Fibroblast of lung (primary cell): ENCODE data around the gene CCNA2. TPM values are rescaled to one million over a fixed set of nuclear protein-coding genes. Genes with fewer than 3 reads are reported as not detected.

Experiments
- DNase-seq, 2 donors: peaks; one replicate each; pipeline versions ENCODE4 v3.0.0 to v3.0.0-alpha.2; 2010; ENCODE audit warnings: low read depth in 2 of 2
- H2AFZ ChIP-seq: 2 replicates; pipeline ENCODE4 v1.5.1; 2012; ENCODE audit warnings: low read length, control low read depth, inconsistent platforms
- H3K27ac ChIP-seq: 2 replicates; pipeline ENCODE4 v1.5.1; 2011; ENCODE audit warnings: low read length, control low read depth; ENCODE audit not compliant: insufficient read depth
- H3K27me3 ChIP-seq: 2 replicates; pipeline ENCODE4 v1.5.1; 2011; ENCODE audit warnings: mild to moderate bottlenecking, low read length; ENCODE audit not compliant: control insufficient read depth, insufficient read depth
- H3K36me3 ChIP-seq: 2 replicates; pipeline ENCODE4 v1.5.1; 2011; ENCODE audit warnings: low read length; ENCODE audit not compliant: control insufficient read depth, insufficient read depth
- H3K4me1 ChIP-seq: 2 replicates; pipeline ENCODE4 v1.5.1; 2011; ENCODE audit warnings: low read length; ENCODE audit not compliant: control insufficient read depth, insufficient read depth; ENCODE audit errors: extremely low read depth
- H3K4me2 ChIP-seq: 2 replicates; pipeline ENCODE4 v1.5.1; 2011; ENCODE audit warnings: low read length, control low read depth; ENCODE audit not compliant: insufficient read depth; ENCODE audit errors: extremely low read depth
- H3K4me3 ChIP-seq, 4 experiments: fragments of 200-600 bp in 1 of 4; sonication (generic) in 1 of 4; replicated peaks in 1 of 4; 2 replicates each; pipeline ENCODE4 v1.5.1; 2011 to 2016; ENCODE audit warnings: low read length in 4 of 4, low read depth in 3 of 4, mild to moderate bottlenecking in 3 of 4, control low read depth in 2 of 4, inconsistent platforms in 1 of 4, mixed read lengths in 1 of 4; ENCODE audit not compliant: insufficient read depth in 1 of 4; ENCODE audit errors: control extremely low read depth in 1 of 4
- H3K79me2 ChIP-seq: 2 replicates; pipeline ENCODE4 v1.5.1; 2012; ENCODE audit warnings: mild to moderate bottlenecking, low read length, inconsistent platforms; ENCODE audit not compliant: control insufficient read depth, insufficient read depth
- H3K9ac ChIP-seq: 2 replicates; pipeline ENCODE4 v1.5.1; 2011; ENCODE audit warnings: mild to moderate bottlenecking, low read length, control low read depth; ENCODE audit not compliant: insufficient read depth
- H3K9me3 ChIP-seq: 2 replicates; pipeline ENCODE4 v1.5.1; 2012; ENCODE audit warnings: low read depth, low read length; ENCODE audit not compliant: control insufficient read depth, insufficient read depth
- H4K20me1 ChIP-seq: 2 replicates; pipeline ENCODE4 v1.5.1; 2011; ENCODE audit warnings: low read length; ENCODE audit not compliant: control insufficient read depth, insufficient read depth; ENCODE audit errors: extremely low read depth
- CTCF ChIP-seq, 2 donors: IDR thresholded peaks in 1 of 2; conservative IDR thresholded peaks in 1 of 2; 1 replicate in 1 of 2; 2 replicates in 1 of 2; pipeline ENCODE4 v1.5.1; 2011 to 2012; ENCODE audit warnings: low read length in 2 of 2, control low read depth in 1 of 2, inconsistent platforms in 1 of 2, low read depth in 1 of 2, mild to moderate bottlenecking in 1 of 2
- EZH2 ChIP-seq: IDR thresholded peaks from 2 replicates; pipeline ENCODE4 v1.5.1; 2012; ENCODE audit warnings: low read length, control low read depth, mild to moderate bottlenecking; ENCODE audit errors: missing control alignments
- polyA plus RNA-seq, 2 donors: library from polyadenylated mRNA; depleted of rRNA in 1 of 2; stranded (reverse) in 1 of 2; unstranded in 1 of 2; fragments of >200 nt; gene quantifications; 2 replicates each; pipeline ENCODE4 v1.2.1, GENCODE V29; 2011 to 2012; ENCODE audit warnings: missing spikeins in 1 of 2
- total RNA-seq: library from RNA; depleted of rRNA; stranded (reverse); fragments of >200 nt; gene quantifications from 2 replicates; pipeline ENCODE4 v1.2.1, GENCODE V29; 2014

The CCNA2 gene
- total and polyA plus RNA-seq, 2 donors (not counting 1 experiment from before 2014, with no cell fraction given) = 12.6 to 14.9 TPM

GRCh38 chr4:121806411-121806810 is 17.3 kb downstream of the CCNA2 start:
- TF ChIP-seq EZH2 (no peak), CTCF (conservative IDR thresholded peaks at IDR 0.05 in 1 of 2, IDR thresholded peaks at IDR 0.05 in 1 of 2; ENCODE audit: low read depth in 1 of 2, low read length in 2 of 2) (no peak)

GRCh38 chr4:121801715-121802075 is 22.0 kb downstream of the CCNA2 start:
- Histone ChIP-seq H3K9ac (peak overlapping the region; percentile 78), H3K4me2 (peak overlapping the region; percentile 90), H3K4me3 (peak overlapping the region; percentile 64 to 97 (median 91)), H3K27ac (peak overlapping the region; percentile 87), H3K36me3 (no peaks in the 10 kb centered on the region), H4K20me1 (no peaks in the 10 kb centered on the region), H3K79me2 (peaks cover 19% of the 10 kb centered on the region), H3K4me1 (peaks cover 4% of the 10 kb centered on the region), H3K9me3 (no peaks in the 10 kb centered on the region), H2AFZ (peak overlapping the region; percentile 95), H3K27me3 (no peaks in the 10 kb centered on the region)
- TF ChIP-seq EZH2 = no peak
- TF ChIP-seq CTCF (conservative IDR thresholded peaks at IDR 0.05 in 1 of 2, IDR thresholded peaks at IDR 0.05 in 1 of 2; ENCODE audit: low read depth in 1 of 2, low read length in 2 of 2) = no peak
- DNase-seq = no peak

More at GRCh38 chr4:121806411-121806810, 17.3 kb downstream of the CCNA2 start:
- H4K20me1 ChIP-seq = no peaks in the 10 kb centered on the region
- H3K4me3 ChIP-seq = no peak overlapping the region
- no peaks in the 10 kb centered on the region for H3K27me3 ChIP-seq
- no peak overlapping the region for H3K9ac ChIP-seq
- H3K4me2 ChIP-seq = no peak overlapping the region
- H3K9me3 ChIP-seq = no peaks in the 10 kb centered on the region
- no peak overlapping the region for H2AFZ ChIP-seq
- H3K79me2 ChIP-seq = peaks cover 17% of the 10 kb centered on the region
- DNase-seq = no peak
- H3K36me3 ChIP-seq = peaks cover 2% of the 10 kb centered on the region
- peaks cover 4% of the 10 kb centered on the region for H3K4me1 ChIP-seq
- no peak overlapping the region for H3K27ac ChIP-seq

- H3K27me3 ChIP-seq = no peaks in the 10 kb centered on the region
- H3K36me3 ChIP-seq = no peaks in the 10 kb centered on the region
- H2AFZ ChIP-seq = peak within 1 kb of the TSS; percentile 95
- peak within 1 kb of the TSS; percentile 64 to 97 (median 91) for H3K4me3 ChIP-seq
- peak within 1 kb of the TSS; percentile 90 for H3K4me2 ChIP-seq
- peak within 1 kb of the TSS; percentile 78 for H3K9ac ChIP-seq
- peaks cover 19% of the 10 kb centered on the region for H3K79me2 ChIP-seq
- no peaks in the 10 kb centered on the region for H4K20me1 ChIP-seq
- no peaks in the 10 kb centered on the region for H3K9me3 ChIP-seq
- H3K4me1 ChIP-seq = peaks cover 4% of the 10 kb centered on the region
- peak within 1 kb of the TSS; percentile 87 for H3K27ac ChIP-seq
- DNase-seq = peak; percentile 92 to 96
- no peak for TF ChIP-seq CTCF (conservative IDR thresholded peaks at IDR 0.05 in 1 of 2, IDR thresholded peaks at IDR 0.05 in 1 of 2; ENCODE audit: low read depth in 1 of 2, low read length in 2 of 2)
- no peak for TF ChIP-seq EZH2
Measured at GRCh38 chr4:121800961-121801714, 22.5 kb downstream of the CCNA2 start, which contains the start of gene EXOSC9. Gene EXOSC9 (plus strand): TSS chr4:121801323. CDS start chr4:121801425, 102 bp downstream.
